Stomach (tissue), 9 donors: ENCODE results near the gene MBD2. TPM values are rescaled to one million over a fixed set of nuclear protein-coding genes. Genes with fewer than 3 reads are reported as not detected.
"Not testable (repeated sequence)": the region's sequence is repeated elsewhere in the genome, so short reads cannot be mapped to it uniquely, and the experiment has no call there.

Experiments
- DNase-seq, 2 donors: peaks; one replicate each; pipeline versions ENCODE4 v3.0.0 to v3.0.0-alpha.2; 2013 to 2019
- H3K27ac ChIP-seq, 5 donors: fragments of 200-600 bp in 4 of 5; sonication (generic) in 4 of 5; one replicate each; pipeline ENCODE4 v1.5.1; 2013 to 2019; ENCODE audit warnings: mild to moderate bottlenecking in 1 of 5, moderate library complexity in 1 of 5
- H3K27me3 ChIP-seq, 3 donors: fragments of 200-600 bp; sonication (generic); one replicate each; pipeline ENCODE4 v1.5.1; 2017 to 2019; ENCODE audit warnings: mixed run types in 1 of 3
- H3K36me3 ChIP-seq, 4 donors: fragments of 200-600 bp; sonication (generic); 1 replicate in 3 of 4; 2 replicates in 1 of 4; pipeline ENCODE4 v1.5.1; 2016 to 2019
- H3K4me1 ChIP-seq, 4 donors: fragments of 200-600 bp; sonication (generic); one replicate each; pipeline ENCODE4 v1.5.1; 2016 to 2019
- H3K4me3 ChIP-seq, 4 donors: fragments of 200-600 bp; sonication (generic) in 3 of 4; one replicate each; pipeline ENCODE4 v1.5.1; 2016 to 2019; ENCODE audit warnings: mild to moderate bottlenecking in 1 of 4
- H3K9me3 ChIP-seq, 4 donors: fragments of 200-600 bp; sonication (generic); one replicate each; pipeline ENCODE4 v1.5.1; 2016 to 2019
- CTCF ChIP-seq, 7 experiments: fragments of 450-650 bp in 4 of 7; fragments of 200-600 bp in 3 of 7; sonication (generic) in 3 of 7; IDR thresholded peaks; one replicate each; pipeline ENCODE4 v1.5.1; 2016 to 2019; ENCODE audit warnings: antibody characterized with exemption in 7 of 7, control low read depth in 2 of 7, mild to moderate bottlenecking in 1 of 7
- EP300 ChIP-seq: sonication (generic); formaldehyde crosslinking; IDR thresholded peaks from one replicate; pipeline ENCODE4 v1.6.1; 2017; ENCODE audit warnings: antibody characterized with exemption
- POLR2A ChIP-seq, 4 donors: fragments of 450-650 bp; IDR thresholded peaks; one replicate each; pipeline ENCODE4 v1.6.1; 2016; ENCODE audit warnings: antibody characterized with exemption in 4 of 4, control low read depth in 2 of 4, mild to moderate bottlenecking in 1 of 4, moderate library complexity in 1 of 4
- POLR2AphosphoS5 ChIP-seq, 3 donors: sonication (generic); formaldehyde crosslinking; IDR thresholded peaks; one replicate each; pipeline ENCODE4 v1.6.1; 2016; ENCODE audit warnings: antibody characterized with exemption in 3 of 3
- WGBS, 5 donors: extraction: QIAGEN DNeasy Blood & Tissue Kit in 3 of 5; methylation state at CpG; one replicate each; pipeline versions ENCODE4 v1.1.5 to v1.1.7; 2013 to 2018; 5-methylcytosine and 5-hydroxymethylcytosine counted together
- intact Hi-C: fragments of 100-400 bp; cut with DNase I; formaldehyde crosslinking; loops from one replicate; pipeline ENCODE4 v1.15.1; 2023; ENCODE audit warnings: low total_unique reads
- polyA plus RNA-seq, 3 donors: library from polyadenylated mRNA; stranded (reverse); fragments of 200-250 nt; gene quantifications; one replicate each; pipeline ENCODE4 v1.2.3, GENCODE V29; 2013
- total RNA-seq, 5 donors: library from RNA; depleted of rRNA; stranded (reverse); fragments of >200 nt; gene quantifications; one replicate each; pipeline versions ENCODE4 v1.1.0 to v1.2.3, GENCODE V29; 2014 to 2016
- donor health status: healthy with polysubstance abuse.
- donor health status: Bipolar disorder and iron deficiency.
- donor health status: healthy.

The MBD2 gene
- total and polyA plus RNA-seq, 8 donors, result 23.3 to 70.5 (median 38.5) TPM

- Histone ChIP-seq H3K4me1 (peaks cover 27 to 68% (median 56%) of the 10 kb centered on the region in 4 donors), H3K36me3 (no peaks in the 10 kb centered on the region), H3K9me3 (no peaks in the 10 kb centered on the region), H3K27ac (no peak overlapping the region), H3K27me3 (no peaks in the 10 kb centered on the region), H3K4me3 (no peak overlapping the region)
- TF ChIP-seq CTCF (IDR thresholded peaks at IDR 0.05), result no peak
- TF ChIP-seq EP300, result no peak
- TF ChIP-seq POLR2A (IDR thresholded peaks at IDR 0.05), result no peak
- no peak for TF ChIP-seq POLR2AphosphoS5 (IDR thresholded peaks at IDR 0.05)
- intact Hi-C loops, result no loop called here
- DNase-seq, result no peak
- 43 to 51% (median 48%) methylated on average over 2 of the region's 2 CpGs for WGBS, 5 donors
Observed at GRCh38 chr18:54220406-54220805, 4.1 kb downstream of the MBD2 start.

- H3K27me3 ChIP-seq, H3K9me3 ChIP-seq, H3K27ac ChIP-seq, DNase-seq, intact Hi-C loops, H3K36me3 ChIP-seq, H3K4me3 ChIP-seq: not testable (repeated sequence)
- WGBS, 5 donors, result 88 to 97% (median 95%) methylated on average over 6 of the region's 6 CpGs
- H3K4me1 ChIP-seq, result peaks cover 22 to 73% (median 53%) of the 10 kb centered on the region in 4 donors
Observed at GRCh38 chr18:54218803-54219202, 5.7 kb downstream of the MBD2 start.

- no peaks in the 10 kb centered on the region for H3K9me3 ChIP-seq
- no peak overlapping the region for H3K27ac ChIP-seq
- TF ChIP-seq CTCF (IDR thresholded peaks at IDR 0.05) (no peak), POLR2A (IDR thresholded peaks at IDR 0.05) (no peak), EP300 (no peak), POLR2AphosphoS5 (IDR thresholded peaks at IDR 0.05) (no peak)
- peaks cover 22 to 69% (median 48%) of the 10 kb centered on the region in 4 donors for H3K4me1 ChIP-seq
- DNase-seq, result no peak
- no peak overlapping the region for H3K4me3 ChIP-seq
- WGBS, 5 donors, result 92 to 100% (median 97%) methylated on average over 2 of the region's 2 CpGs
- intact Hi-C loops, result no loop called here
- no peaks in the 10 kb centered on the region for H3K36me3 ChIP-seq
- no peaks in the 10 kb centered on the region for H3K27me3 ChIP-seq
Observed at GRCh38 chr18:54218299-54218698, 6.2 kb downstream of the MBD2 start.

GRCh38 chr18:54217624-54218023 lies 6.8 kb downstream of the MBD2 start:
- no peak for TF ChIP-seq POLR2AphosphoS5 (IDR thresholded peaks at IDR 0.05)
- TF ChIP-seq EP300, result no peak
- no peak for TF ChIP-seq POLR2A (IDR thresholded peaks at IDR 0.05)
- no peak for TF ChIP-seq CTCF (IDR thresholded peaks at IDR 0.05)
- H3K36me3 ChIP-seq, result no peaks in the 10 kb centered on the region
- intact Hi-C loops, result no loop called here
- no peaks in the 10 kb centered on the region for H3K27me3 ChIP-seq
- no peak for DNase-seq
- H3K4me1 ChIP-seq, result peaks cover 20 to 63% (median 41%) of the 10 kb centered on the region in 4 donors
- no peak overlapping the region for H3K4me3 ChIP-seq
- 80 to 95% (median 93%) methylated on average over 1 of the region's 1 CpG for WGBS, 5 donors
- H3K9me3 ChIP-seq, result no peaks in the 10 kb centered on the region
- H3K27ac ChIP-seq, result no peak overlapping the region

- intact Hi-C loops, result no loop called here
- H3K36me3 ChIP-seq, result no peaks in the 10 kb centered on the region
- H3K27me3 ChIP-seq, result no peaks in the 10 kb centered on the region
- TF ChIP-seq CTCF (IDR thresholded peaks at IDR 0.05) (no peak), POLR2A (IDR thresholded peaks at IDR 0.05) (no peak), EP300 (no peak), POLR2AphosphoS5 (IDR thresholded peaks at IDR 0.05) (no peak)
- peaks cover 0 to 49% (median 21%) of the 10 kb centered on the region in 4 donors for H3K4me1 ChIP-seq
- no peak overlapping the region for H3K4me3 ChIP-seq
- WGBS, 5 donors, result 73 to 80% (median 77%) methylated on average over 3 of the region's 3 CpGs
- DNase-seq, result no peak
- H3K27ac ChIP-seq, result no peak overlapping the region
- H3K9me3 ChIP-seq, result no peaks in the 10 kb centered on the region
Observed at GRCh38 chr18:54215069-54215468, 9.4 kb downstream of the MBD2 start.
